Superior temporal gyrus (tissue), 1 donor: ENCODE measurements around the gene PATJ.
"Not testable (repeated sequence)": the region's sequence is repeated elsewhere in the genome, so short reads cannot be mapped to it uniquely, and the experiment has no call there.

Experiments used
- DNase-seq: peaks from one replicate; pipeline ENCODE4 v3.0.0-alpha.2; 2016; ENCODE audit errors: extremely low spot score

The PATJ gene

DNA sequence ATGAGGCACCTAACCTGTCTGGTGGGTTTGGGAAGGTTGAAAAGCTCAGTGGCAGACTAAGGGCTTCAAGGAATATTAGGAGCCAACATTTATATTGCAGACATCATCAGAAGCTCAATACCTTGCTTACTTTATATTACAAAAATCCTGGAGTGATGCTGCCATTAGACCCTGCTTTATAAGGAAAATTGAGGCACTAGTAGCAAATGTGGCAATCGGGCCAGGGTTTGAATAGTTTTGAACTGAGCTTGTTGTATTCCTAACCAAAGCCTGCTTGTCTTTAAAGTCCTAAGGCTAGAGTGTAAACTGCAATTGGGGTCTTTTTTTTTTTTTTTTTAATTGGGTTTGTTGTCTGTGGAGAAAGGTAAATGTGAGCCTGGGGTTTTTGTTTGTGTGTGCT, 466.7 kb downstream of the PATJ start:
- DNase-seq = no peak

DNA sequence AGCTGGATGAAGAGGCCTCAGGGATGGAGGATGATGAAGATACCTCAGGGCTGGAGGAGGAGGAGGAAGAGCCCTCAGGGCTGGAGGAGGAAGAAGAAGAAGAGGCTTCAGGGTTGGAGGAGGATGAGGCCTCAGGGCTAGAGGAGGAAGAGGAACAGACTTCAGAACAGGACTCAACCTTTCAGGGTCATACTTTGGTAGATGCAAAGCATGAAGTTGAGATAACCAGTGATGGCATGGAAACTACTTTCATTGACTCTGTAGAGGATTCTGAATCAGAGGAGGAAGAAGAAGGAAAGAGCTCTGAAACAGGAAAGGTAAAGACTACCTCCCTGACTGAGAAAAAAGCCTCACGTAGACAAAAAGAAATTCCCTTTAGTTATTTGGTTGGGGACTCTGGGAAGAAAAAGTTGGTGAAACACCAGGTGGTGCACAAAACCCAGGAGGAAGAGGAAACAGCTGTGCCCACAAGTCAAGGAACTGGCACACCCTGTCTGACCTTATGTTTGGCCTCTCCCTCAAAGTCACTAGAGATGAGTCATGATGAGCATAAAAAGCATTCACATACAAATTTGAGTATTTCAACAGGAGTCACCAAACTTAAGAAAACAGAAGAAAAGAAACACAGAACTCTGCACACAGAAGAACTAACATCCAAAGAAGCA, 467.8 kb downstream of the PATJ start:
- no peak for DNase-seq

DNA sequence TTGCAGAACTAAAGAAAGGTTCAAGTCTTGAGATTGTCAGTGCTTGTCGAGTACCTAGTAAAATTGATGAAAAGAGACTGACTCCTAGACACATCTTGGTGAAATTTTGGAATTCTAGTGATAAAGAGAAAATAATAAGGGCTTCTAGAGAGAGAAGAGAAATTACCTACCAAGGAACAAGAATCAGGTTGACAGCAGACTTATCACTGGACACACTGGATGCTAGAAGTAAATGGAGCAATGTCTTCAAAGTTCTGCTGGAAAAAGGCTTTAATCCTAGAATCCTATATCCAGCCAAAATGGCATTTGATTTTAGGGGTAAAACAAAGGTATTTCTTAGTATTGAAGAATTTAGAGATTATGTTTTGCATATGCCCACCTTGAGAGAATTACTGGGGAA, 468.7 kb downstream of the PATJ start:
- DNase-seq = no peak

DNA sequence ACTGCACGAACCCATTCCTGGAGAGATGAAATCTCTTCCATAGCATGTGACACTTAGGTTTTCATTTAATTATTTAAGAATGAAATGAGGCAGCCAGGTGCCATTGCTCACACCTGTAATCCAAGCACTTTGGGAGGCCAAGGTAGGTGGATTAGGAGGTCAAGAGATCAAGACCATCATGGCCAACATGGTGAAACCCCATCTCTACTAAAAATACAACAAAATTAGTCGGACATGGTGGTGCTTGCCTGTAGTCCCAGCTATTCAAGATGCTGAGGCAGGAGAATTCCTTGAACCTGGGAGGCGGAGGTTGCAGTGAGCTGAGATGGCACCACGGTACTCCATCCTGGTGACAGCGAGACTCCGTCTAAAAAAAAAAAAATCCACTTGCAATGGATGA, 470.1 kb downstream of the PATJ start:
- no peak for DNase-seq

DNA sequence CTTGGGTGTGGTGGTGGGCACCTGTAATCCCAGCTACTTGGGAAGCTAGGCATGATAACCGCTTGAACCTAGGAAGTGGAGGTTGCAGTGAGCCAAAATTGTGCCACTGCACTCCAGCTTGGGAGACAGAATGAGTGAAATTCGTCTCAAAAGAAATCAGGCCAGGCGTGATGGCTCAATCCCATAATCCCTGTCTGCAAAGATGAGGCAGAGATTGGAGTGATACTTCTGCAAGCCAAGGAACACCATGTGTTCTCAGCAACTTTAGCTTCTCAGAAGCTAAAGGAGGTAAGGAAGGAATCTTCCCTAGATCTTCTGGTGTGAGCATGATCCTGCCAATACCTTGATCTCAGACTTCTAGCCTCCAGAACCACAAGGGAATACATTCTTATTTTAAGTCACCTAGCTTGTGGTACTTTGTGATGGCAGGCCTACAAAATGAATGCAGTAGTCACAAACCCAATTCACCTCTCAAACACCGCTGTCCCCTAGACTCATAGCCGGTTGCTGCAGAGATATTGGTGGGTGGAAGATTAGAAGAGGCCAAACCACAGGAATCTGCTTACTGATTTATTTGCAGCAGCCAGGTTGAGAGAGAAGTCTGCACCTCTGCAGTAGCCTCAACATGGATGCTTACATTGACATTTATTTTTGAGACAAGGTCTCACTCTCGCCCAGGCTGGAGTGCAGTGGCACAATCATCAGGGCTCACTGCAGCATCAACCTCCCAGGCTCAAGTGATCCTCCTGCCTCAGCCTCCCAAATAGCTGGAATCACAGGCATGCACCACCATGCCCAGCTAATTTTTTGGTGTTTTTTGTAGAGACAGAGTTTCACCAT, 471.0 kb downstream of the PATJ start:
- DNase-seq = no peak

DNA sequence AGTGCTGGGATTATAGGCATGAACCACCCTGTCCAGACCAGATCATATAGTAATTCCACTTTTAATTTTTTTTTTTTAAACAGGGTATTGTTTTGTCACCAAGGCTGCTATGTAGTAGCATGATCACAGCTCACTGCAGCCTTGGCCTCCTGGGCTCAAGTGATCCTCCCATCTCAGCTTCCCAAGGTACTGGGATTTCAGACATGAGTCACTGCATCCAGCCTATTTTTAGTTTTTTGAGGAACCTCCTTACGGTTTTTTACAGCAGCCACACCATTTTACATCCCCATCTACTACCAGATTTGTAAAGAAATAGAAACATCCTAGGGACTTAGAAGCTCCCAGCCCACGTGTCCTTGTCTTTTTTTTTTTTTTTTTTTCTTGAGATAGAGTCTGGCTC, 476.3 kb downstream of the PATJ start:
- no peak for DNase-seq

DNA sequence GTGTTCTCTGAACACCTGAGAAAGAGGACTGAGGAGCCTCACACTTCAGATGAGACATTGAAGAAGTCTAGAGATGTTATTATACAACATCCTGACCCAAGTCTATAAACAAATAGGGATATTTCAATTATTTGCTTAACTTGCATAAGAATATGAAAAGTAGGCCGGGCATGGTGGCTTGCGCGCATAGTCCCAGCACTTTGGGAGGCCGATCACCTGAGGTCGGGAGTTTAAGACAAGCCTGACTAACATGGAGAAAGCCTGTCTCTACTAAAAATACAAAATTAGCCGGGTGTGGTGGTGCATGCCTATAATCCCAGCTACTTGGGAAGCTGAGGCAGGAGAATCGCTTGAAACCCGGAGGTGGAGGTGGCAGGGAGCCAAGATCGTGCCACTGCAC, 478.2 kb downstream of the PATJ start:
- DNase-seq = not testable (repeated sequence)

DNA sequence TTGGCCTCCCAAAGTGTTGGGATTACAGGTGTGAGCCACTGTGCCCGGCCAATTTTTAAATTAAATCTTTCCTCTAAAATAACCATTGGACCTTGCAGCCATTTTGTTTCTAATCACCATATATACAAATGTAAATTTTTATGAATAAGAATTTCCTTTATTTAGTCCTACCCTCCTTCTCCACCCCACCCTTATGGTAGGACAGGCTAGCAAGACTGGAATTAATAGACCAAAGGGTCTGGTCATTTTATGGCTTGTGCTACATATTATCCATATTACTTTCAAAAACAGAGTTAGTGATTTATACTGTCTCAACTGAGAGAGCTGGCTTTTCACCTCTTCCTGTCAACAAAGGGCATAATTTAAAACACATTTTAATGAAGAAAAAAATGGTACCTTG, 478.9 kb downstream of the PATJ start:
- DNase-seq = no peak

DNA sequence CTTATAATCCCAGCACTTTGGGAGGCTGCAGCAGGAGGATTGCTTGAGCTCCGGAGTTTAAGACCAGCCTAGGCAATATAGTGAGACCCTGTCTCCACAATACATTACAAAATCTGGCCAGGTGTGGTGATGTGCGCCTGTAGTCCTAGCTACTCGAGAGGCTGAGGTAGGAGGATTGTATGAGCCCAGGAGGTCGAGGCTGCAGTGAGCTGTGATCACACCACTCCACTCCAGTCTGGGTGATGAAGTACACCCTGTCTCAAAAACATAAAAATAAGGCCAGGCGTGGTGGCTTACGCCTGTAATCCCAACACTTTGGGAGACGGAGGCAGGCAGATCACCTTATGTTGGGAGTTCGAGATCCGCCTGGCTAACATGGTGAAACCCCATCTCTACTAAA, 480.0 kb downstream of the PATJ start:
- no peak for DNase-seq

DNA sequence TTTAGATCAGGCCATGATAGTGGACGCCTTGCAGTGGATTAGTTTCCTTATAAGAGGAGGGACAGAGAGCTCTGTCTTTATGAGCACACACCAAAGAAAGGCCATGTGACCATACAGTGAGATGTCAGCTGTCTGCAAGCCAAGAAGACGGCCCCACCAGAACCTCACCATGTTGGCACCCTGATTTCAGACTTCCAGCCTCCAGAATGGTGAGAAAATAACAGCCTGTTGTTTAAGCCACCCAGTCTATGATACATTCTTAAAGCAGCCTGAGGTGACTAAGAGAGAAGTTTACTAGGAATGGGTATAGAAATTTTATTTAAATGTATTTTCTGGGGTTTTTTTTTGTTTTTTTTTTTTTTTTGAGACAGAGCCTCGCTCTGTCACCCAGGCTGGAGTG, 481.9 kb downstream of the PATJ start:
- no peak for DNase-seq

DNA sequence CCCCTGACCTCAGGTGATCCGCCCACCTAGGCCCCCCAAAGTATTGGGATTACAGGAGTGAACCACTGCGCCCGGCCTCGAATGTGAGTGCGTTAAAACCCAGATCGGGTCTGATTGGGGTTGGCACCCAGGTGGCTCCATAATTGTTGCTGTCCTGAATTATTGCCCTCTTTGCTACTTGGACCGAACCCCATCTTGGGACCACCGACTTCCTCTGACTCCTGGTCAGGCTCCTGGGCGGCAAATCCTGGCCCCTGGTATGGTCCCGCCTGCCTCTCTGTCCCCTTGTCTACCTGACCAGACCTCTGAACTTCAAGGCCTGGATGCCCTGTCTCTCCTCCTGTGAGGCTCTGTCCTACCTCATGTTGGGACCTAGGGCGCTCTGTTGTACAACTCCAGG, 485.2 kb downstream of the PATJ start:
- DNase-seq = no peak
